GM23338 (cell line): ENCODE results near the gene RPL29. TPM values are rescaled to one million over a fixed set of nuclear protein-coding genes. Genes with fewer than 3 reads are reported as not detected.

ENCODE experiments used
- ATAC-seq: fragments of 200-7000 bp; cut with Tn5 transposase; 3 replicates; pipeline ENCODE4 v1.9.1; 2020
- DNase-seq: peaks from one replicate; pipeline ENCODE4 v3.0.0-alpha.2; 2015; ENCODE audit warnings: low spot score
- H2AFZ ChIP-seq: fragments of 200-600 bp; sonication (generic); 2 replicates; pipeline ENCODE4 v1.8.0; 2016; ENCODE audit warnings: antibody characterized with exemption, mild to moderate bottlenecking, moderate library complexity
- H3F3A ChIP-seq: fragments of 200-600 bp; sonication (generic); replicated peaks from 2 replicates; pipeline ENCODE4 v1.8.0; 2017; ENCODE audit warnings: antibody characterized with exemption, mixed run types, low read depth
- H3K27ac ChIP-seq: fragments of 200-600 bp; sonication (generic); 2 replicates; pipeline ENCODE4 v1.6.1; 2016; ENCODE audit warnings: low read depth
- H3K27me3 ChIP-seq: fragments of 200-600 bp; sonication (generic); 2 replicates; pipeline ENCODE4 v1.8.0; 2016; ENCODE audit warnings: mild to moderate bottlenecking, mixed run types, moderate library complexity; ENCODE audit not compliant: insufficient read depth
- H3K36me3 ChIP-seq: fragments of 200-600 bp; sonication (generic); 2 replicates; pipeline ENCODE4 v1.8.0; 2016; ENCODE audit warnings: mild to moderate bottlenecking; ENCODE audit not compliant: insufficient read depth
- H3K4me1 ChIP-seq: fragments of 200-600 bp; sonication (generic); 2 replicates; pipeline ENCODE4 v1.8.0; 2016; ENCODE audit warnings: mild to moderate bottlenecking, moderate library complexity; ENCODE audit not compliant: insufficient read depth
- H3K4me2 ChIP-seq: fragments of 200-600 bp; sonication (generic); 2 replicates; pipeline ENCODE4 v1.7.1; 2017; ENCODE audit warnings: mixed run types
- H3K4me3 ChIP-seq: fragments of 200-600 bp; sonication (generic); 2 replicates; pipeline ENCODE4 v1.6.1; 2016; ENCODE audit warnings: mixed run types
- H3K79me2 ChIP-seq: fragments of 200-600 bp; sonication (generic); replicated peaks from 2 replicates; pipeline ENCODE4 v1.8.0; 2017; ENCODE audit warnings: mild to moderate bottlenecking; ENCODE audit not compliant: insufficient read depth
- H3K9me2 ChIP-seq: fragments of 200-600 bp; sonication (generic); 2 replicates; pipeline ENCODE4 v1.8.0; 2017; ENCODE audit not compliant: insufficient read depth
- H4K20me1 ChIP-seq: fragments of 200-600 bp; sonication (generic); replicated peaks from 2 replicates; pipeline ENCODE4 v1.8.0; 2017; ENCODE audit warnings: mild to moderate bottlenecking; ENCODE audit not compliant: insufficient read depth
- H3K27ac Mint-ChIP-seq: 2 replicates; pipeline ENCODE4 v1.8.0; 2020; ENCODE audit warnings: inconsistent platforms, mild to moderate bottlenecking, moderate library complexity, mixed read lengths
- H3K27me3 Mint-ChIP-seq: 3 replicates; pipeline ENCODE4 v1.8.0; 2022; ENCODE audit warnings: low read depth, mild to moderate bottlenecking, moderate library complexity, mixed read lengths, inconsistent platforms; ENCODE audit not compliant: insufficient read depth, poor library complexity
- H3K36me3 Mint-ChIP-seq: 3 replicates; pipeline ENCODE4 v1.8.0; 2021; ENCODE audit warnings: low read depth, mild to moderate bottlenecking, inconsistent platforms, moderate library complexity, mixed read lengths
- H3K4me1 Mint-ChIP-seq: 3 replicates; pipeline ENCODE4 v1.8.0; 2020; ENCODE audit warnings: mild to moderate bottlenecking, inconsistent platforms, mixed read lengths
- H3K4me3 Mint-ChIP-seq: 3 replicates; pipeline ENCODE4 v1.8.0; 2021; ENCODE audit warnings: moderate library complexity, mild to moderate bottlenecking, inconsistent platforms, mixed read lengths
- H3K9me3 Mint-ChIP-seq: 3 replicates; pipeline ENCODE4 v1.8.0; 2020; ENCODE audit warnings: moderate library complexity, mild to moderate bottlenecking, inconsistent platforms, mixed read lengths
- CREB1 ChIP-seq: fragments of 250-450 bp; sonication (Bioruptor Pico); IDR thresholded peaks from 2 replicates; pipeline ENCODE4 v1.5.0; 2020; ENCODE audit warnings: low read depth, mild to moderate bottlenecking, moderate library complexity
- CTCF ChIP-seq, 2 experiments: fragments of 200-600 bp in 1 of 2; sonication (generic) in 1 of 2; conservative IDR thresholded peaks; 2 replicates each; pipeline versions ENCODE4 v1.5.1 to v1.6.1; 2016 to 2017; ENCODE audit warnings: antibody characterized with exemption in 2 of 2, low read depth in 2 of 2, mild to moderate bottlenecking in 2 of 2, moderate library complexity in 1 of 2
- ETS1 ChIP-seq: IDR thresholded peaks from 2 replicates; pipeline ENCODE4 v1.6.1; 2016; ENCODE audit warnings: antibody characterized with exemption
- EZH2 ChIP-seq: fragments of 200-600 bp; sonication (generic); IDR thresholded peaks from one replicate; pipeline ENCODE4 v1.8.0; 2017; ENCODE audit warnings: antibody characterized with exemption, mild to moderate bottlenecking, low read depth; ENCODE audit not compliant: unreplicated experiment
- EZH2phosphoT487 ChIP-seq: fragments of 200-600 bp; sonication (generic); IDR thresholded peaks from one replicate; pipeline ENCODE4 v1.8.1; 2018; ENCODE audit warnings: antibody characterized with exemption; ENCODE audit not compliant: unreplicated experiment
- JUNB ChIP-seq: IDR thresholded peaks from one replicate; pipeline ENCODE4 v1.6.1; 2016; ENCODE audit warnings: antibody characterized with exemption; ENCODE audit not compliant: unreplicated experiment
- NANOG ChIP-seq: IDR thresholded peaks from 2 replicates; pipeline ENCODE4 v1.6.1; 2016; ENCODE audit warnings: antibody characterized with exemption, borderline replicate concordance
- POLR2AphosphoS5 ChIP-seq: IDR thresholded peaks from 2 replicates; pipeline ENCODE4 v1.6.1; 2016; ENCODE audit warnings: antibody characterized with exemption, low read depth
- STAT1 ChIP-seq: IDR thresholded peaks from one replicate; pipeline ENCODE4 v1.6.1; 2016; ENCODE audit warnings: antibody characterized with exemption; ENCODE audit not compliant: unreplicated experiment
- ZNF114 ChIP-seq: fragments of 250-450 bp; sonication (Bioruptor Pico); IDR thresholded peaks from 2 replicates; pipeline ENCODE4 v1.5.0; 2020; ENCODE audit warnings: mild to moderate bottlenecking, moderate library complexity
- ZNF331 ChIP-seq: fragments of 250-450 bp; sonication (Bioruptor Pico); IDR thresholded peaks from 2 replicates; pipeline ENCODE4 v1.5.0; 2020; ENCODE audit warnings: low read depth, mild to moderate bottlenecking, moderate library complexity
- polyA plus RNA-seq: library from polyadenylated mRNA; unstranded; fragments of >200 nt; fragmentation: Nextera tagmentation; extraction: Ambion mirVana; gene quantifications from 2 replicates; pipeline ENCODE4 v1.2.1, GENCODE V29; 2016
- total RNA-seq: library from RNA; depleted of rRNA; stranded (reverse); fragments of >200 nt; shearing (Covaris generic); gene quantifications from 2 replicates; pipeline ENCODE4 v1.2.3, GENCODE V29; 2014
- TF ChIP-seq, protein P1 (sequence below): fragments of 250-450 bp; sonication (Bioruptor Pico); IDR thresholded peaks from 2 replicates; pipeline ENCODE4 v1.5.0; 2020; ENCODE audit warnings: mild to moderate bottlenecking, moderate library complexity
- TF ChIP-seq, protein P2 (sequence below): IDR thresholded peaks from one replicate; pipeline ENCODE4 v1.6.1; 2018; ENCODE audit warnings: antibody characterized with exemption; ENCODE audit not compliant: unreplicated experiment

RPL29 gene
- total and polyA plus RNA-seq, 2 experiments from 2014 or later: 1,471 to 1,864 TPM

DNA sequence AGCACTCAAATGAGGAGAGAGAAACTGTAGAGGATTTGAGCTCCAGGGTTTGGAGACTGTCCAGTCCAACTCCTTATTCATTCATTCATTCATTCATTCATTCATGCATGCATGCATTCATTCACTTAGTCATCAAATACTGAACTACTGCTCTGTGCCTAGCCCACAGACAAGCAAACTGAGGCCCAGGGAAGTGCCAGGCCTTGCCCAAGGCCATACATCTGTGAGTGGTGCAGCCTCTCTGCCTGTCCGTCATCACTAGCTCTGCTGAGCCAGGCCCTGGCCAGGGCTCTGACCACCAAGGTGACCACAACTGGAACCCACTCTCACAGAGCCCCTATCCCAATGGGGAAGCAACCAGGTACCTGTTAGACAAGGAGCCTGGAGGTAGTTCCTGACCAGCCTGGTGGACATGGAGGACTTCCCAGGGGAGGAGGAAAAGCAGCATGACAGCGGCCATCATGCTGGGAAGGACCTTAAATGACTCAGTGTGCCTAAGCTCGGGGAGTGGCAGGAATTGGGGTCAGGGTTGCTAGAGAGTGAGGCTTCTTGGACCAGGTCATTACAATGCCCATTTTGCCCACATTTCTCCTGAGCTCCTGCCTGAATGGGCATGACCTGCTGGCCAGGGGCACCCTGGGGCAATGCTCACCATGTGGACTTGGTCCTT is 27.5 kb upstream of the RPL29 start:
- ATAC-seq: no peak
- Histone ChIP-seq H3K4me2 (no peak overlapping the region), H3K27me3 (no peaks in the 10 kb centered on the region), H3K4me3 (no peak overlapping the region), H3K79me2 (no peaks in the 10 kb centered on the region), H3K36me3 (no peaks in the 10 kb centered on the region), H3K4me1 (peaks cover 3% of the 10 kb centered on the region; the same call in 1 of the 2 replicates), H2AFZ (no peak overlapping the region), H3K27ac (no peak overlapping the region), H4K20me1 (no peaks in the 10 kb centered on the region), H3K9me2 (no peaks in the 10 kb centered on the region), H3F3A (no peaks in the 10 kb centered on the region)
- Mint-ChIP-seq H3K27ac (no peak overlapping the region), H3K4me1 (peaks cover 11% of the 10 kb centered on the region), H3K36me3 (no peaks in the 10 kb centered on the region), H3K4me3 (no peak overlapping the region), H3K9me3 (no peaks in the 10 kb centered on the region), H3K27me3 (peaks cover 10% of the 10 kb centered on the region)
- no peak for DNase-seq
- TF ChIP-seq ETS1 (no peak), EZH2 (no peak), POLR2AphosphoS5 (no peak), CREB1 (CRISPR knock-in tag) (no peak), ZNF331 (CRISPR knock-in tag) (no peak), JUNB (no peak), NANOG (no peak), EZH2phosphoT487 (no peak), CTCF (conservative IDR thresholded peaks at IDR 0.05; ENCODE audit: low read depth in 2 of 2) (no peak), STAT1 (no peak), ZNF114 (CRISPR knock-in tag) (no peak)
- TF ChIP-seq, protein P1, sequence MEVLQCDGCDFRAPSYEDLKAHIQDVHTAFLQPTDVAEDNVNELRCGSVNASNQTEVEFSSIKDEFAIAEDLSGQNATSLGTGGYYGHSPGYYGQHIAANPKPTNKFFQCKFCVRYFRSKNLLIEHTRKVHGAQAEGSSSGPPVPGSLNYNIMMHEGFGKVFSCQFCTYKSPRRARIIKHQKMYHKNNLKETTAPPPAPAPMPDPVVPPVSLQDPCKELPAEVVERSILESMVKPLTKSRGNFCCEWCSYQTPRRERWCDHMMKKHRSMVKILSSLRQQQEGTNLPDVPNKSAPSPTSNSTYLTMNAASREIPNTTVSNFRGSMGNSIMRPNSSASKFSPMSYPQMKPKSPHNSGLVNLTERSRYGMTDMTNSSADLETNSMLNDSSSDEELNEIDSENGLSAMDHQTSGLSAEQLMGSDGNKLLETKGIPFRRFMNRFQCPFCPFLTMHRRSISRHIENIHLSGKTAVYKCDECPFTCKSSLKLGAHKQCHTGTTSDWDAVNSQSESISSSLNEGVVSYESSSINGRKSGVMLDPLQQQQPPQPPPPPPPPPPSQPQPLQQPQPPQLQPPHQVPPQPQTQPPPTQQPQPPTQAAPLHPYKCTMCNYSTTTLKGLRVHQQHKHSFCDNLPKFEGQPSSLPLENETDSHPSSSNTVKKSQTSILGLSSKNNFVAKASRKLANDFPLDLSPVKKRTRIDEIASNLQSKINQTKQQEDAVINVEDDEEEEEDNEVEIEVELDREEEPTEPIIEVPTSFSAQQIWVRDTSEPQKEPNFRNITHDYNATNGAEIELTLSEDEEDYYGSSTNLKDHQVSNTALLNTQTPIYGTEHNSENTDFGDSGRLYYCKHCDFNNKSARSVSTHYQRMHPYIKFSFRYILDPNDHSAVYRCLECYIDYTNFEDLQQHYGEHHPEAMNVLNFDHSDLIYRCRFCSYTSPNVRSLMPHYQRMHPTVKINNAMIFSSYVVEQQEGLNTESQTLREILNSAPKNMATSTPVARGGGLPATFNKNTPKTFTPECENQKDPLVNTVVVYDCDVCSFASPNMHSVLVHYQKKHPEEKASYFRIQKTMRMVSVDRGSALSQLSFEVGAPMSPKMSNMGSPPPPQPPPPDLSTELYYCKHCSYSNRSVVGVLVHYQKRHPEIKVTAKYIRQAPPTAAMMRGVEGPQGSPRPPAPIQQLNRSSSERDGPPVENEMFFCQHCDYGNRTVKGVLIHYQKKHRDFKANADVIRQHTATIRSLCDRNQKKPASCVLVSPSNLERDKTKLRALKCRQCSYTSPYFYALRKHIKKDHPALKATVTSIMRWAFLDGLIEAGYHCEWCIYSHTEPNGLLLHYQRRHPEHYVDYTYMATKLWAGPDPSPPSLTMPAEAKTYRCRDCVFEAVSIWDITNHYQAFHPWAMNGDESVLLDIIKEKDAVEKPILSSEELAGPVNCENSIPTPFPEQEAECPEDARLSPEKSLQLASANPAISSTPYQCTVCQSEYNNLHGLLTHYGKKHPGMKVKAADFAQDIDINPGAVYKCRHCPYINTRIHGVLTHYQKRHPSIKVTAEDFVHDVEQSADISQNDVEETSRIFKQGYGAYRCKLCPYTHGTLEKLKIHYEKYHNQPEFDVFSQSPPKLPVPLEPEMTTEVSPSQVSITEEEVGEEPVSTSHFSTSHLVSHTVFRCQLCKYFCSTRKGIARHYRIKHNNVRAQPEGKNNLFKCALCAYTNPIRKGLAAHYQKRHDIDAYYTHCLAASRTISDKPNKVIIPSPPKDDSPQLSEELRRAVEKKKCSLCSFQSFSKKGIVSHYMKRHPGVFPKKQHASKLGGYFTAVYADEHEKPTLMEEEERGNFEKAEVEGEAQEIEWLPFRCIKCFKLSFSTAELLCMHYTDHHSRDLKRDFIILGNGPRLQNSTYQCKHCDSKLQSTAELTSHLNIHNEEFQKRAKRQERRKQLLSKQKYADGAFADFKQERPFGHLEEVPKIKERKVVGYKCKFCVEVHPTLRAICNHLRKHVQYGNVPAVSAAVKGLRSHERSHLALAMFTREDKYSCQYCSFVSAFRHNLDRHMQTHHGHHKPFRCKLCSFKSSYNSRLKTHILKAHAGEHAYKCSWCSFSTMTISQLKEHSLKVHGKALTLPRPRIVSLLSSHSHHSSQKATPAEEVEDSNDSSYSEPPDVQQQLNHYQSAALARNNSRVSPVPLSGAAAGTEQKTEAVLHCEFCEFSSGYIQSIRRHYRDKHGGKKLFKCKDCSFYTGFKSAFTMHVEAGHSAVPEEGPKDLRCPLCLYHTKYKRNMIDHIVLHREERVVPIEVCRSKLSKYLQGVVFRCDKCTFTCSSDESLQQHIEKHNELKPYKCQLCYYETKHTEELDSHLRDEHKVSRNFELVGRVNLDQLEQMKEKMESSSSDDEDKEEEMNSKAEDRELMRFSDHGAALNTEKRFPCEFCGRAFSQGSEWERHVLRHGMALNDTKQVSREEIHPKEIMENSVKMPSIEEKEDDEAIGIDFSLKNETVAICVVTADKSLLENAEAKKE (CRISPR knock-in tag): no peak
- TF ChIP-seq, protein P2, sequence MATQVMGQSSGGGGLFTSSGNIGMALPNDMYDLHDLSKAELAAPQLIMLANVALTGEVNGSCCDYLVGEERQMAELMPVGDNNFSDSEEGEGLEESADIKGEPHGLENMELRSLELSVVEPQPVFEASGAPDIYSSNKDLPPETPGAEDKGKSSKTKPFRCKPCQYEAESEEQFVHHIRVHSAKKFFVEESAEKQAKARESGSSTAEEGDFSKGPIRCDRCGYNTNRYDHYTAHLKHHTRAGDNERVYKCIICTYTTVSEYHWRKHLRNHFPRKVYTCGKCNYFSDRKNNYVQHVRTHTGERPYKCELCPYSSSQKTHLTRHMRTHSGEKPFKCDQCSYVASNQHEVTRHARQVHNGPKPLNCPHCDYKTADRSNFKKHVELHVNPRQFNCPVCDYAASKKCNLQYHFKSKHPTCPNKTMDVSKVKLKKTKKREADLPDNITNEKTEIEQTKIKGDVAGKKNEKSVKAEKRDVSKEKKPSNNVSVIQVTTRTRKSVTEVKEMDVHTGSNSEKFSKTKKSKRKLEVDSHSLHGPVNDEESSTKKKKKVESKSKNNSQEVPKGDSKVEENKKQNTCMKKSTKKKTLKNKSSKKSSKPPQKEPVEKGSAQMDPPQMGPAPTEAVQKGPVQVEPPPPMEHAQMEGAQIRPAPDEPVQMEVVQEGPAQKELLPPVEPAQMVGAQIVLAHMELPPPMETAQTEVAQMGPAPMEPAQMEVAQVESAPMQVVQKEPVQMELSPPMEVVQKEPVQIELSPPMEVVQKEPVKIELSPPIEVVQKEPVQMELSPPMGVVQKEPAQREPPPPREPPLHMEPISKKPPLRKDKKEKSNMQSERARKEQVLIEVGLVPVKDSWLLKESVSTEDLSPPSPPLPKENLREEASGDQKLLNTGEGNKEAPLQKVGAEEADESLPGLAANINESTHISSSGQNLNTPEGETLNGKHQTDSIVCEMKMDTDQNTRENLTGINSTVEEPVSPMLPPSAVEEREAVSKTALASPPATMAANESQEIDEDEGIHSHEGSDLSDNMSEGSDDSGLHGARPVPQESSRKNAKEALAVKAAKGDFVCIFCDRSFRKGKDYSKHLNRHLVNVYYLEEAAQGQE: no peak
